Measurements from ENCODE around the gene KXD1. TPM values are rescaled to one million over a fixed set of nuclear protein-coding genes. Genes with fewer than 3 reads are reported as not detected.

Gene KXD1
- total RNA-seq, 1 donor from 2014 or later = 68.3 TPM

- DNase-seq (no peak), ATAC-seq (no peak)
- Histone ChIP-seq H3K27me3 (peaks cover 29% of the 10 kb centered on the region), H3K27ac (no peak overlapping the region), H3K4me1 (no peaks in the 10 kb centered on the region), H3K4me3 (no peak overlapping the region), H3K36me3 (no peaks in the 10 kb centered on the region), H3K9me3 (no peaks in the 10 kb centered on the region)
- intact Hi-C loops (cut with DNase I) = no loop called here
- no peak for TF ChIP-seq CTCF (IDR thresholded peaks at IDR 0.05)
Observed at GRCh38 chr19:18618236-18618635, 60.6 kb downstream of the KXD1 start.

Other genes with a start within 250 kb of the KXD1 start
- 76.9 TPM for gene LSM4, start 234.8 kb upstream of the KXD1 start, total RNA-seq
- 40.8 TPM for gene PGPEP1, start 217.3 kb upstream of the KXD1 start, total RNA-seq
- gene GDF15, start 171.7 kb upstream of the KXD1 start, total RNA-seq = 105 TPM
- 22.7 TPM for gene LRRC25, start 160.2 kb upstream of the KXD1 start, total RNA-seq
- gene SSBP4, start 138.5 kb upstream of the KXD1 start, total RNA-seq = 57.3 TPM
- gene ISYNA1, start 119.7 kb upstream of the KXD1 start, total RNA-seq = 34.6 TPM
- 17.7 TPM for gene ELL, start 35.8 kb upstream of the KXD1 start, total RNA-seq
- gene FKBP8, start 14.3 kb upstream of the KXD1 start, total RNA-seq = 201 TPM
- 840 TPM for gene UBA52, start 14.0 kb downstream of the KXD1 start, total RNA-seq
- 57.1 TPM for gene REX1BD, start 30.9 kb downstream of the KXD1 start, total RNA-seq
- 23.4 TPM for gene CRLF1, start 48.9 kb downstream of the KXD1 start, total RNA-seq
- gene TMEM59L, start 55.0 kb downstream of the KXD1 start, total RNA-seq = 2.2 TPM
- gene KLHL26, start 79.2 kb downstream of the KXD1 start, total RNA-seq = 11.8 TPM
- 13.8 TPM for gene CRTC1, start 125.8 kb downstream of the KXD1 start, total RNA-seq
- 9.7 TPM for gene COMP, start 233.4 kb downstream of the KXD1 start, total RNA-seq